ENCODE data around the gene AVPI1.
A peak's percentile ranks its signal among the peaks of the same experiment; 100 is the strongest.

Gene AVPI1

DNA sequence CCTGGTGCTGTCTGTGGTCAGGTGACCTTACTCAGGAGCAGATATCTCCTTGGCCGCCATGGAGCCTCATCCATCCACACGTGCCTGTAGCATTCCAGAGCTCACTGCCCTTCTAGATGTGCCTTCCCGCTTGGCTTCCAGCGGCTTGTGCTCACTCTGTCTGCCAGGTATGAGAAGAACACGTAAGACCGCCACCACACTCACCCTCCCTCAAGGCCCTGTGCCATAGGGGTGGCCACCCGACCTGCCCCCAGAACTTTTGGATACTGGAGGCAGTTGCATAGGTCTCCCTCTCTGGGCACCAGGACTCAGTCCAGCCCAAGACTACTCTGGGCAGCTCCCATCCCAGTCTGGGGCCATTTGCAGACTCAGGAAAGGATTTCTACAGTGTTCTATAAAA is 30.6 kb upstream of the AVPI1 start:
- Mint-ChIP-seq H3K9me3 (no peaks in the 10 kb centered on the region), H3K4me1 (peaks cover 24% of the 10 kb centered on the region), H3K27me3 (peaks cover 7% of the 10 kb centered on the region), H3K27ac (no peak overlapping the region), H3K4me3 (no peak overlapping the region), H3K36me3 (no peaks in the 10 kb centered on the region)
- ATAC-seq = no peak

DNA sequence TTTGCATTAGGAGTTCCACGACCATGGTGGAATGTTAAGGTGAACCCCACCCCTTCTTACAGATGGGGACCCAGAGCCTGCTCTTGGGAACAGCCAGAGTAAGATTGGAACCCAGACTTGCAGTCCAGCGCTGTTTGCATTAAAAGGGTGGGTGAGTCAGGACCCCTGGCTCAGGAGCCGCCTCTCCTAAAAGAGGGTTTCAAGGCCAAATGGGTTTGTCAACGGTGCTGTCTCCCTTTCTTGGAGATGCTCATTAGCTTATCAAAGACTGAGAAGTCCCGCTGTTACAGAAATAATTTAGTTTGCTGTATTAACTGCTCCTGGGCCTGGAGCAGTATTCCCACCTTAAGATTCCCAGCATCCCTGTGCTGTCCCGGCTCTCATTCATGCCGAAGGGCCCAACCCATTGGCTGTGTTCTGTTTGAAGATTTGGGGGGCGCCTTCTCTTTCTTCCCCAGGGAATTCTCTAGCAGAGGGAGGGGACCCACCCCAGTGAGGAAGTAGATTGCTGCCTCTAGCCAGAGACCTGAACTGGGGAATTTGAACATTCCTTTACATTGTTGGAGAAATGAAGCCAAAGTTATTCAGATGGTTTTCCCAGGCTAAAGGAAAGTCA is 28.3 kb upstream of the AVPI1 start:
- no peaks in the 10 kb centered on the region for H3K9me3 Mint-ChIP-seq
- H3K27me3 Mint-ChIP-seq = peaks cover 18% of the 10 kb centered on the region
- no peak overlapping the region for H3K27ac Mint-ChIP-seq
- peaks cover 25% of the 10 kb centered on the region for H3K4me1 Mint-ChIP-seq
- H3K4me3 Mint-ChIP-seq = peak overlapping the region; percentile 99
- ATAC-seq = no peak
- H3K36me3 Mint-ChIP-seq = no peaks in the 10 kb centered on the region

DNA sequence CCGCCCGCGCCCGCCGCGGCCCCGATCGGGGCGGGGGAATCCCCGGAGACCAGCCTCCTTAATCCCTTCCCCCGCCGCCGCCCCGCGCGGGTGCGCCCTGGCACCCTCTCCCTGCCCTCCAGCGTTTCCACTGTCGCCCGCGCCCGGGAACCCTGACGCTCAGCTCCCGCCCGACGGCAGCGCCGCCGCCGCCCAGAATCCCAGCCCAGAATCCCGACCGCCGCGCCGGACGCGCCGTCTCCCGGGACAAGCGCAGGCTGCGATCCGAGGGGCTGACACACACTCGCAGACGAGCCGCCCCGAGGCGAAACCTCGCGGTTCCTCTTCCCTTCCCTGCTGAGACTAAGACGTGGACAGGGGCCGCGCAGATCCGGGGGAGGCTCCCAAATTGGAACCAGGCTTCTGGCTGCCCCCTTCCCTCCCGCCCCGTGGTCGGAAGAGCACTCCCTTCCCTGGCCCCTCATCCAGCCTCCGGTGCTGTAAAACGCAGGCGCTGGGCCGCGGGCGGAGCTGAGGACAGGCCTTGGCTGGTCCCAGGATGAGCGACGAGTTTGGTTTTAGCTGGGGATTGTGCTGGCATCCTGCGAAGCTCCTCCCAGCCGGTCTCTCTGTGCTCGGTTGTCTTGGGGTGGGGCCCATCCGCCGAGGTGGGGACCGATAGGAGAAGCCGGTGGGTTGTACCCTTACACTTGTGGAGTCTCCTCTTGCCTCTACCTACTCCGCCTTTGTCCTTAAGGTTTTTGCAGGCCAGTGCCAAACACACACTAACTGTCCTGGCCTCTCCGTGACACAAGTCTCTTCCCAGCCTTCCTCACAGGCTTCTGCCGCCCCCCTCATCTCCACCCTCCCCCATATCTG is 27.6 kb upstream of the AVPI1 start:
- H3K4me3 Mint-ChIP-seq = peak overlapping the region; percentile 99
- peaks cover 25% of the 10 kb centered on the region for H3K4me1 Mint-ChIP-seq
- H3K9me3 Mint-ChIP-seq = no peaks in the 10 kb centered on the region
- peak overlapping the region; percentile 86 for H3K27ac Mint-ChIP-seq
- no peaks in the 10 kb centered on the region for H3K36me3 Mint-ChIP-seq
- H3K27me3 Mint-ChIP-seq = peaks cover 24% of the 10 kb centered on the region
- peak; percentile 74 for ATAC-seq

DNA sequence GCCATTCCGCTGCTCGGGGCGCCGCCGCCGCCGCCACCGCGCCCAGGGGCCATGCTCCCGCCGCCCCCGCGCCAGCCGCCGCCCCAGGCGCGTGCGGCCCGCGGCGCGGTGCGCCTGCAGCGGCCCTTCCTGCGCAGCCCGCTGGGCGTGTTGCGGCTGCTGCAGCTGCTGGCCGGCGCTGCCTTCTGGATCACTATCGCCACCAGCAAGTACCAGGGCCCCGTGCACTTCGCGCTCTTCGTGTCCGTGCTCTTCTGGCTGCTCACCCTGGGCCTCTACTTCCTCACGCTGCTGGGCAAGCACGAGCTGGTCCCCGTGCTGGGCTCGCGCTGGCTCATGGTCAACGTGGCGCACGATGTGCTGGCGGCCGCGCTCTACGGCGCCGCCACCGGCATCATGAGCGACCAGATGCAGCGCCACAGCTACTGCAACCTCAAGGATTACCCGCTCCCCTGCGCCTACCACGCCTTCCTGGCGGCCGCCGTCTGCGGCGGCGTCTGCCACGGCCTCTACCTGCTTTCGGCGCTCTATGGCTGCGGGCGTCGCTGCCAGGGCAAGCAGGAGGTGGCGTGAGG is 26.9 kb upstream of the AVPI1 start:
- Mint-ChIP-seq H3K27ac (peak overlapping the region; percentile 86), H3K4me1 (peaks cover 31% of the 10 kb centered on the region)

DNA sequence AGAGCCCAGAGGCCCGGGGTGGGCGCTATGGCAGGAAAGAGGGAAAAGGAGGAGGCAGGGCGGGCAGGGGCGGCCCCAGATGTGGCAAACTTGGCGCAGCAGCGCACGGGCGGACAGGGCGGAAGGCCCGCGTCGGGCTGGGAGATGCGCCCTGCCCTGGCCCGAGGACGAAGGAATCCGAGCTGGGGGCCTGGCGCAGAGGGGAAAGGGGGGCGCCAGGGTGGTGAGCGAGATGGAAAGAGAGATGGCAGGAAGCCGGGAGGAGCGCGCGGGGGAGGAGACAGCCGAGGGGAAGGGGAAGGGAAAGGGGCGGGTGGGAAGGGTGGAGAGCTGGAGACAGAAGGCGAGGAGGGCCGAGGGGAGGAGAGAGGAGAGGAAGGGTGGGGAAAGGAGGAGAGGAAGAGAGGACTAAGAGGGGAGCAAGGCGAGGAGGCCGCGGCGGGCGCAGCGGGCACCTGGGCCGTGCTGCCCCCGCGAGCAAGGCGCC is 26.3 kb upstream of the AVPI1 start, which contains the start of gene MARVELD1:
TSS of gene MARVELD1 (plus strand) at position 392 of the 487 bp plus-strand sequence. CDS start 147 bp downstream, outside the sequence.
- no peak for ATAC-seq
- peaks cover 31% of the 10 kb centered on the region for H3K4me1 Mint-ChIP-seq
- peak within 1 kb of the TSS; percentile 99 for H3K4me3 Mint-ChIP-seq
- no peaks in the 10 kb centered on the region for H3K9me3 Mint-ChIP-seq
- no peaks in the 10 kb centered on the region for H3K36me3 Mint-ChIP-seq
- peaks cover 36% of the 10 kb centered on the region for H3K27me3 Mint-ChIP-seq
- H3K27ac Mint-ChIP-seq = peak within 1 kb of the TSS; percentile 86

More for the DNA sequence above, 26.9 kb upstream of the AVPI1 start:
- peak overlapping the region; percentile 99 for H3K4me3 Mint-ChIP-seq
- H3K27me3 Mint-ChIP-seq = peaks cover 31% of the 10 kb centered on the region
- no peaks in the 10 kb centered on the region for H3K9me3 Mint-ChIP-seq
- peak; percentile 87 for ATAC-seq
- H3K36me3 Mint-ChIP-seq = no peaks in the 10 kb centered on the region

DNA sequence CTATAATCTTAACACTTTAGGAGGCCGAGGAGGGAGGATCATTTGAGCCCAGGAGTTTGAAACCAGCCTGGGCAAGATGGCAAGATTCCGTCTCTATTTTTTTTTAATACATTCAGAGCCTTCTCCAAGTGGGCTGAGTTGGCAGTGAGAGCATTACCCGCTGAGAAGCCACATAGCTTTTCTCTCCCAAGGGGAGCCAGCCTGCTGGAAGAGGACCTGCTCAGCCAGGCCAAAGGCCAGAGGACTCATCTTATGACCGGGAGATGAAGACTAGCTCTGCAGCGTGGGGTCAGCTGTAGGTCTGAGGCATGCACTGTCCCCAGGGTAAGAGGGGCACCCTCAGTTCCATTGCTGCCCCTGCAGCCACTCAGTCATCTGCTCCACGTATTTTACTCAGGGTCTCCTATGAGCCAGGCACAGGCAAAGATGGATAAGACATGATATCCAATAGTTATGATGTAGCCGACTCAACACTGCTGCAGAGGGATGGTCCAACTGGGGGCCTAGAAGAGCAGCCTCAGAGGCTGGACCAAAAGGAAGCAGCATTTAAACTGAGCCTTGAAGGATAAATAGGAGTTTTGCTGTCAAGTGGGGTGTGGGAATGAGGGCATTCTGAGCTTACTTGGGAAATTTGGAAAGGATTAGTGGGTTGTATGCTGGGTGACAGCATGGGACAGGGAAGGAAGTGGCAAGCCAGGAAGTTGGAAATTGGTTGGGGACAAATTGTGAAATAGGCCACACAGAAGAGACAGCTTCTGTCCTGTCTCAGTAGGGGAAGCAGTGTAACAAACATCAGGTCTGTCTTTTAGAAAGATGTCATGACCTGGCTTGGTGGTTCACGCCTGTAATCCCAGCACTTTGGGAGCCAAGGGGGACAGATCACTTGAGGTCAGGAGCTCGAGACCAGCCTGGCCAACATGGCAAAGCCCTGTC is 24.9 kb upstream of the AVPI1 start:
- Mint-ChIP-seq H3K27ac (no peak overlapping the region), H3K4me3 (peak overlapping the region; percentile 33), H3K9me3 (no peaks in the 10 kb centered on the region), H3K36me3 (no peaks in the 10 kb centered on the region), H3K27me3 (peaks cover 40% of the 10 kb centered on the region), H3K4me1 (peaks cover 31% of the 10 kb centered on the region)
- no peak for ATAC-seq

DNA sequence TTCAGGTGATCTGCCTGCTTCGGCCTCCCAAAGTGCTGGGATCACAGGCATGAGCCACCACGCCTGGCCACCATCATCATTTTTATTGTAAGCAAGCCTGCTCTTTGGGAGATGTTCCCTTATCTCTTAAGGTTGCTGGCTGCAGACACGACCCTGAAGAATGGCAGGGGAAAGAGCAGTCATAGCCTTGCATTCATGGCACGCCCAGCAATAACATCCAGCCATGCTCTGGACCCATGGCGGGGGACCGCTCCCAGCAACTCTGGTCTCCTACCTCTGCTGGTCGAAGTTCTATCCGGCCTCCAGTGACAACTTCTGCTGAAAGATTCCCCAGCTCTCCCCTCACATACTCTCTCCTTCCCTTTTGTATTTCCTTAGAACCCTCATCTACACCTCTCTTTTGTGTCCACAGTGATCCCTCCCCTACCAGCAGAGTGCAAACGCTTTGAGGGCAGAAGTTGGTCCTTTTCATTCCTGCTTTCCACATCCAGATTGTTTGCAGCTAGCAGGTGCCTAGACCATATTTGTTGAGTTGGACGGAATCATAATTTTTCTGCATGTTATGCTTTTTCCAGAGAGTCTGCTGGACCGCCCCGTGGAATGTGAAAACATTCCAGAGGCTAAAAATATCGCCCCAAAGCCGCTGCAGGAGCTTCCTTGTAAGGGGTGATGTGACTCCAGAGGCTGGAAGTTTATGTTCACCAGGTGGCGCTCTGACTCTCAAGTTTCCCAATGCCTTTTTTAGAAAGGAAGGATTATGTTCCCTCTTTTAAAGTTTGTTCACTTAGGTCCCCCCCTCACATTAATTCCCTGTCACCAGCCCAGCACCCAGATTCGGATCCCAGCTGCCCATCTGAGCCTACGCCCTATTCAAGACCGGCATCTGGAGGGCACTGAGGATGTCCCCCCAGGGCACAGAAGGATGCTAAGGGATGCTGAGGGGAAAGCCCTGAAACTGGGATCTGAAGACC is 22.2 kb upstream of the AVPI1 start:
- no peak for ATAC-seq
- H3K36me3 Mint-ChIP-seq = no peaks in the 10 kb centered on the region
- peaks cover 23% of the 10 kb centered on the region for H3K4me1 Mint-ChIP-seq
- no peak overlapping the region for H3K27ac Mint-ChIP-seq
- no peak overlapping the region for H3K4me3 Mint-ChIP-seq
- no peaks in the 10 kb centered on the region for H3K9me3 Mint-ChIP-seq
- H3K27me3 Mint-ChIP-seq = peaks cover 42% of the 10 kb centered on the region

DNA sequence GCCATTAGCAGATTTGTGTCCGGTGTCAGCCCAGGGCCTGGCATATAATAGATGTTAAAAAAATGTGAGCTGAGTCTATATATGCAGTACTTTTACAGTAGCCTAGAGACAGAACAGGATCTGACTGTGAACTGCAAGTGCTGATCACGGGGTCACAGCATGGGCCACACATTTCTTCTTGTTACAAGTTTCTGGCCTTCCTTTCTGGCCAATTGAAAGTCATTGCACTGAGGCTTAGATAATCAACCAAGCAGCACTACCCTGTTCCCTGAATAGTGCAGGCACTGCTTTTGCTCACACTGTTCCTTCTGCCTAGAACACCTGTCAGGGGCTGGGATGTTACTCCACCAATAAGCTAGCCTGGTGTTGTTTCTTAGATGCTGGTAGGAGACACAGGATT is 21.1 kb upstream of the AVPI1 start:
- Mint-ChIP-seq H3K4me3 (no peak overlapping the region), H3K36me3 (no peaks in the 10 kb centered on the region), H3K27ac (no peak overlapping the region), H3K27me3 (peaks cover 47% of the 10 kb centered on the region), H3K9me3 (no peaks in the 10 kb centered on the region), H3K4me1 (peaks cover 12% of the 10 kb centered on the region)
- no peak for ATAC-seq

DNA sequence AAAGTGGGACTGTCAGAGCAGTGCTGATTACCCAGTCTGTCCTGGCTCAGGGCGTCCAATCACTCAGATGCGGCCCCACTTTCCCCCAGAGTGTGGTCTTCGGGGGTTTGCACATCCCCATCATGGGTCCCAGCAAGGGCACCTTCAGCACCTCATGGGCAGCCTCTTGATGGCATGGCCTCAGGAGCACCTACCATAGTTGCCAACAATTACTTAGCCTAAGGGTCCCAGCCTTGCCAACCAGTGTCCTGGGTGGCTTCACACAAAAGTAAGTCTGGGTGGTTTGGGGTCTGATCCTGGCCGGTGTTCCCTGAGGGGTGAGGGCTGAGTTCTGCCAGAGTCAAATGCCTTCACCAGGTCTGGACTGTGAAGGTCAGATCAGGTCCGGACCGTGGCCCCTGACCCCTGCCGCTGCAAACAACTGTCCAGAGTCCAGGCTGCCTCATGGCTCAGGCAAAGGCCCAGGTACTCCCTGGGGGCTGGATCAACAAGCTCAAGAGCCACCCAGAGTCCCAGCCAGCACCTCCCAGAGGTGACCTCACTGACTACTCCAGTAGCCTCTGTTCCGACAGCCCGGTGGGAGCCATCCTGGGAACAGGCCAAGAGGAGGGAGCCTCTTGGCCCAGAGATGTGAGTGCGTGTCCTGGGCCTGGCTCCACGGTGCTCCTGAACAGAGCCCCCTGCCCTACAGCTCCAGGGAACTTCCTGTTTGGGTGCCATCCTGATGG is 20.3 kb upstream of the AVPI1 start:
- H3K9me3 Mint-ChIP-seq = no peaks in the 10 kb centered on the region
- no peaks in the 10 kb centered on the region for H3K36me3 Mint-ChIP-seq
- peaks cover 38% of the 10 kb centered on the region for H3K27me3 Mint-ChIP-seq
- H3K27ac Mint-ChIP-seq = no peak overlapping the region
- ATAC-seq = peak; percentile 39
- H3K4me1 Mint-ChIP-seq = peaks cover 6% of the 10 kb centered on the region
- H3K4me3 Mint-ChIP-seq = no peak overlapping the region

DNA sequence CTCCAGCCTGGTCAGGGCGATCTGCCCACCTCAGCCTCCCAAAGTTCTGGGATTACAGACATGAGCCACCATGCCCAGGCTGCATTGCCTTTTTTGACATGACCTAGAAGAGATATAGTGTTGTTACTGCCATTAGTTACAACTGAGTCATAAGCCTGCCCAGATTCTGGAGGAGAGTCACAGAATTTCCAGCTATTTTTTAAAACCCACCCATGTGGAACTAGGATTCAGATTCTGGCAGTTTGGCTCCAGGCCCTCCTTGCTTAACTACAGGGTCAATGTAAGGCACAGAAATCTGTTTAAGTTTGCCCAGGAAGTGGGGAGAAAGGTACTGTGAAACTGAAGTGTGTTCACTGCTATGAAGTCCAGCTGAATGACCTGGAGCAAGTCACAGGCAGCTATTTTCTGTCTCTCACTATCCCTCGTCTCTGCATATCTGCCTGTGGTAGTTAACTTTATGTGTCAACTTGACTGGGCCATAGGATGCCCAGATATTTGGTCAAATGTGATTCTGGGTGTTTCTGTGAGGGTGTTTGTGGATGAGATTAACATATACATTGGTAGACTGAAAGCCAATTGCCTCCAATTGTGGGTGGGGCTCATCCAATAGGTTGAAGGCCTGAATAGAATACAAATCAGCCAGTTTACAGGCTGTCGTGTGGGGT is 18.1 kb upstream of the AVPI1 start:
- ATAC-seq = no peak
- no peak overlapping the region for H3K4me3 Mint-ChIP-seq
- no peak overlapping the region for H3K27ac Mint-ChIP-seq
- H3K4me1 Mint-ChIP-seq = peaks cover 6% of the 10 kb centered on the region
- H3K9me3 Mint-ChIP-seq = no peaks in the 10 kb centered on the region
- H3K27me3 Mint-ChIP-seq = peaks cover 30% of the 10 kb centered on the region
- H3K36me3 Mint-ChIP-seq = no peaks in the 10 kb centered on the region

DNA sequence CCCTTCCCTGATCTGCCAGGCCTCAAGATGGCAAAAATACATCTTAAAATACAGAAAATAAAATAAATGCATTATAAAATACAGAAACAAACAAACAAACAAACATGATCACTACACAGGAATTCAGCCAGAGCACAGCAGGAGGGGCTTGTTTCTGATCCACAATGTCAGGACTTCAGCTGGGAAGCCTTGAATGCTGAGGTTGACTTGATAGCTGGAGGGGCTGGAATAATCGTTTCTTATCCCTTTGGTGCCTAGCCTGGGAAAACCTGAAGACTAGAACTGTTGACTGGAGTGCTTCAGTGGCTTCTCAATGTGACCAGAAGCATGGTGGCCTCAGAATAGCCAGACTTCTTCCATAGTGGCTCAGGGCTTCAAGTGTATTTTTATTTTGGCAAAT is 17.3 kb upstream of the AVPI1 start:
- Mint-ChIP-seq H3K4me3 (no peak overlapping the region), H3K36me3 (no peaks in the 10 kb centered on the region), H3K27me3 (peaks cover 22% of the 10 kb centered on the region), H3K4me1 (peaks cover 3% of the 10 kb centered on the region), H3K27ac (no peak overlapping the region), H3K9me3 (no peaks in the 10 kb centered on the region)
- no peak for ATAC-seq

DNA sequence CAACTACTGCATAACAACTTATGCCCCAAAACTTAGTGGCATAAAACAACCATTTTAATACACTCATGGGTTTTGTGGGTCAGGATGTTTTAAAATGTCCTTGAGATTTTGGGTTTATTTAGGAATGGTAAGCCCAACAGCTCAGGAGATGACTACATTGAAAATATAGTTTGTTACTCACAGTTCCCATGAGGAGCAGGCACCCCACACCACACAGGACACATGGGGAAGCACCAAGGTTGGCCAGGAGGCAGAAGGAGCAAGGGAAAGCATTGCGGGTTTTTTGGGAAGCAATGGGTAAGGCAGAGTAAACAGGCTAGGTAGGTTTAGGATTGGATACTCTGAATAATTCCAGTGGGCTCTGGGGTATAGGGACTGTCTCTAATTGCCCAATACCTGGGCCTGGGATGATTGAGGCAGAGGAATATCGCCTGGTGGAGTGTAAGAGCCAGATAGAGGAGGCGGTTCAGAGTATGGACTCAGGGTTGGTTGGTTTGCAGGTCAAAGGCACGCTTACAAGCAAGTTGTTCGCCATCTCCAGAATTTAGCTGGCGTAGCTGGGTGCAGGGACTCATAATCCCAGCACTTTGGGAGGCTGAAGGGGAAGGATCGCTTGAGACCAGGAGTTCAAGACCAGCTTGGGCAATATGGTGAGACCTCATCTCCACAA is 16.5 kb upstream of the AVPI1 start:
- H3K27me3 Mint-ChIP-seq = peaks cover 14% of the 10 kb centered on the region
- ATAC-seq = no peak
- no peak overlapping the region for H3K27ac Mint-ChIP-seq

More for the DNA sequence above, 16.5 kb upstream of the AVPI1 start:
- Mint-ChIP-seq H3K4me1 (no peaks in the 10 kb centered on the region), H3K36me3 (no peaks in the 10 kb centered on the region), H3K9me3 (no peaks in the 10 kb centered on the region), H3K4me3 (no peak overlapping the region)

All from stimulated activated memory B cell treated with anti-CD40 and anti-IgM and Interleukin-4, amounts not matched to agents 10 μg/mL and 1 μg/mL and 100 μg/mL, for 72 hours (primary cell).